Spleen (tissue), 11 donors: ENCODE data around the gene CNOT6. TPM values are rescaled to one million over a fixed set of nuclear protein-coding genes. Genes with fewer than 3 reads are reported as not detected.

Experiments
- DNase-seq: peaks from one replicate; pipeline ENCODE4 v3.0.0-alpha.2; 2020
- H3K27ac ChIP-seq, 8 donors: fragments of 200-600 bp; sonication (generic) in 7 of 8; 1 replicate in 4 of 8; 2 replicates in 4 of 8; pipeline versions ENCODE4 v1.5.0 to v1.8.0; 2016 to 2021; ENCODE audit warnings: inconsistent platforms in 4 of 8, mild to moderate bottlenecking in 4 of 8, moderate library complexity in 1 of 8
- H3K27me3 ChIP-seq, 7 donors: fragments of 200-600 bp; sonication (generic) in 6 of 7; replicated peaks in 1 of 7; 1 replicate in 4 of 7; 2 replicates in 3 of 7; pipeline versions ENCODE4 v1.5.0 to v1.8.0; 2016 to 2021; ENCODE audit warnings: inconsistent platforms in 3 of 7, mild to moderate bottlenecking in 1 of 7
- H3K36me3 ChIP-seq, 6 donors: fragments of 200-600 bp; sonication (generic) in 5 of 6; 1 replicate in 4 of 6; 2 replicates in 2 of 6; pipeline versions ENCODE4 v1.5.0 to v1.8.0; 2016 to 2021; ENCODE audit warnings: inconsistent platforms in 2 of 6
- H3K4me1 ChIP-seq, 6 donors: fragments of 200-600 bp; sonication (generic) in 5 of 6; 1 replicate in 3 of 6; 2 replicates in 3 of 6; pipeline versions ENCODE4 v1.5.0 to v1.8.0; 2016 to 2021; ENCODE audit warnings: inconsistent platforms in 3 of 6
- H3K4me3 ChIP-seq, 8 donors: fragments of 200-600 bp; sonication (generic) in 7 of 8; 1 replicate in 4 of 8; 2 replicates in 4 of 8; pipeline versions ENCODE4 v1.5.0 to v1.8.0; 2016 to 2021; ENCODE audit warnings: inconsistent platforms in 4 of 8, mild to moderate bottlenecking in 4 of 8, moderate library complexity in 2 of 8
- H3K9me3 ChIP-seq, 8 donors: fragments of 200-600 bp; sonication (generic) in 7 of 8; 1 replicate in 4 of 8; 2 replicates in 4 of 8; pipeline versions ENCODE4 v1.5.0 to v1.8.0; 2016 to 2021; ENCODE audit warnings: inconsistent platforms in 4 of 8
- POLR2A ChIP-seq, 3 donors: fragments of 450-650 bp; IDR thresholded peaks; one replicate each; pipeline ENCODE4 v1.5.1; 2017; ENCODE audit warnings: antibody characterized with exemption in 3 of 3, mild to moderate bottlenecking in 1 of 3
- POLR2AphosphoS5 ChIP-seq, 3 donors: sonication (generic); formaldehyde crosslinking; IDR thresholded peaks; one replicate each; pipeline ENCODE4 v1.5.1; 2017; ENCODE audit warnings: antibody characterized with exemption in 3 of 3
- WGBS, 5 donors: extraction: QIAGEN DNeasy Blood & Tissue Kit in 3 of 5; methylation state at CpG; one replicate each; pipeline versions ENCODE4 v1.1.5 to v1.1.7; 2013 to 2018; 5-methylcytosine and 5-hydroxymethylcytosine counted together
- intact Hi-C: fragments of 100-400 bp; cut with DNase I; formaldehyde crosslinking; loops from one replicate; pipeline ENCODE4 v1.15.0; 2023; ENCODE audit warnings: low total_unique reads
- polyA plus RNA-seq, 3 donors: library from polyadenylated mRNA; stranded (reverse); fragments of 200-250 nt; gene quantifications; one replicate each; pipeline ENCODE4 v1.2.1, GENCODE V29; 2013
- total RNA-seq, 7 donors: library from RNA; depleted of rRNA in 3 of 7; stranded (reverse); fragments of >200 nt in 3 of 7; fragmentation: NEBNext Ultra II Directional in 4 of 7; extraction: Animal tissue kit (Norgen Biotek cat#: 25700) in 4 of 7; gene quantifications; one replicate each; pipeline versions ENCODE4 v1.1.0 to v1.2.1, GENCODE V29; 2016 to 2021
- TF ChIP-seq, protein P1 (sequence below), 11 experiments: fragments of 200-600 bp in 7 of 11; fragments of 450-650 bp in 4 of 11; sonication (generic) in 4 of 11; IDR thresholded peaks in 8 of 11; conservative IDR thresholded peaks in 3 of 11; 1 replicate in 7 of 11; 2 replicates in 4 of 11; pipeline versions ENCODE4 v1.4.0 to v1.8.0; 2016 to 2021; ENCODE audit warnings: antibody characterized with exemption in 11 of 11, inconsistent platforms in 4 of 11, mild to moderate bottlenecking in 1 of 11
- donor health status: healthy with polysubstance abuse.
- donor health status: DM: no; HTN: no; CAD: no; lungs with moderate emphysema.
- donor health status: DM: no; HTN: no; CAD: no.
- donor health status: Bipolar disorder and iron deficiency.
- donor health status: healthy.
- donor health status: DM: no; HTN: no; CAD: no.
- donor health status: DM: yes; HTN: yes; CAD: no.

The CNOT6 gene
- total and polyA plus RNA-seq, 10 donors, result 5.5 to 26.5 (median 21.6) TPM

DNA sequence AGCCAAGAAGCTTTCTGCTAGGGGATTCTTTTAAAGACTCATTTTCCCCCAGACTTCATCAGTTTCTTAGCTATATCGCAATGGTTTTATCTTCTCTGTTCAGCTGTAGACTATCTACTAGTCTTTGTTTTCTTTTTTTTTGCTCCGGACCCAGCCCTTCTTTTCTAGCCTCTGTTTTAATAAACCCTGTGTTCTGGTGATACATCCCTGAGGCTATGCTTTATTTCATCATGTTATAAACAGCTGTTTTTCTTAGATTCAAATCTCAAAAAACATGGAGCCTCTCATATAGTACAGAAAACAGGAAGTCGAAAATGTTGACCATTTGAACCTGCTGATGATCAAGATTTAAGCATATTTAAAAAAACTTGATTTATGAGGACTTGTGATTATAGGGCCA is 59.4 kb downstream of the CNOT6 start:
- no peak for DNase-seq
- 93 to 98% (median 96%) methylated on average over 3 of the region's 3 CpGs for WGBS, 5 donors
- Histone ChIP-seq H3K27me3 (no peaks in the 10 kb centered on the region), H3K36me3 (peaks cover 0 to 90% (median 43%) of the 10 kb centered on the region in 6 donors), H3K9me3 (no peaks in the 10 kb centered on the region), H3K27ac (no peak overlapping the region), H3K4me1 (peaks cover 0 to 7% (median 0%) of the 10 kb centered on the region in 6 donors), H3K4me3 (no peak overlapping the region)
- intact Hi-C loops, result no loop called here
- no peak for TF ChIP-seq POLR2A (IDR thresholded peaks at IDR 0.05)
- TF ChIP-seq, protein P1, sequence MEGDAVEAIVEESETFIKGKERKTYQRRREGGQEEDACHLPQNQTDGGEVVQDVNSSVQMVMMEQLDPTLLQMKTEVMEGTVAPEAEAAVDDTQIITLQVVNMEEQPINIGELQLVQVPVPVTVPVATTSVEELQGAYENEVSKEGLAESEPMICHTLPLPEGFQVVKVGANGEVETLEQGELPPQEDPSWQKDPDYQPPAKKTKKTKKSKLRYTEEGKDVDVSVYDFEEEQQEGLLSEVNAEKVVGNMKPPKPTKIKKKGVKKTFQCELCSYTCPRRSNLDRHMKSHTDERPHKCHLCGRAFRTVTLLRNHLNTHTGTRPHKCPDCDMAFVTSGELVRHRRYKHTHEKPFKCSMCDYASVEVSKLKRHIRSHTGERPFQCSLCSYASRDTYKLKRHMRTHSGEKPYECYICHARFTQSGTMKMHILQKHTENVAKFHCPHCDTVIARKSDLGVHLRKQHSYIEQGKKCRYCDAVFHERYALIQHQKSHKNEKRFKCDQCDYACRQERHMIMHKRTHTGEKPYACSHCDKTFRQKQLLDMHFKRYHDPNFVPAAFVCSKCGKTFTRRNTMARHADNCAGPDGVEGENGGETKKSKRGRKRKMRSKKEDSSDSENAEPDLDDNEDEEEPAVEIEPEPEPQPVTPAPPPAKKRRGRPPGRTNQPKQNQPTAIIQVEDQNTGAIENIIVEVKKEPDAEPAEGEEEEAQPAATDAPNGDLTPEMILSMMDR (IDR thresholded peaks at IDR 0.05 in 8 of 11, conservative IDR thresholded peaks at IDR 0.05 in 3 of 11), result no peak
- no peak for TF ChIP-seq POLR2AphosphoS5 (IDR thresholded peaks at IDR 0.05)

DNA sequence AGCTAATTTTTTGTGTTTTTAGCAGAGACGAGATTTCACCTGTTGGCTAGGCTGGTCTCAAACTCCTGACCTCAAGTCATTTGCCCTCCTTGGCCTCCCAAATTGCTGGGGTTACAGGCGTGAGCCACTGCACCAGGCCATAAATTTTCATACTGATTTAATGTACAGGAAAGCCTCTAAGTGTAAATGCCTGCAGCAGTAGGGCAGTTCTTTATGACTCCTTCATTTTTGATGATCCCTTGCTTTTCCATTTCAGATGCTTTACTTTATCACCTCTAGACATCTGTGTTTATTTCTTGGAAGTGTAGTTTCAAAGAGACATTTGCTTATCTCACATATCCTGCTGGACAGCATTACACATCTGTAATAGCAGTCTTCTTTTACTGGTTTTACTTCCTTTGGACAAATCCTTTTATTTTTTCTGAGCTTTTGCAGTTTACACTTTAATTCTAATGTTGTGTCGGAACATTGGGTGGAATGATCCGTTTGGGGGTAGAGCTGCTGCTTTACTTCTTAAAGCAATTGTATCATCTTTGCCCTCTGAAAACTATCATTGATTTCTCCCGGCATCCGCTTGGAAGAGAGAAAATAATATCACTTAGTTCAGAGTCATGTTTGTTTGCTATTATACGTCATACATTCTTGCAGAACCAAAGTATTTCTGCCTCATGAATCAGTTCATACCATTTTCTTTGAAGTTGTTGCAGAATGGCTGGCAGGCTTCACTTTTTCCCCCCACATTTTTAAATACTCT is 61.2 kb downstream of the CNOT6 start:
- no peaks in the 10 kb centered on the region for H3K27me3 ChIP-seq
- no peak for DNase-seq
- H3K4me3 ChIP-seq, result no peak overlapping the region
- intact Hi-C loops, result no loop called here
- peaks cover 0 to 7% (median 0%) of the 10 kb centered on the region in 6 donors for H3K4me1 ChIP-seq
- TF ChIP-seq POLR2AphosphoS5 (IDR thresholded peaks at IDR 0.05) (no peak), POLR2A (IDR thresholded peaks at IDR 0.05) (no peak)
- TF ChIP-seq, protein P1 (IDR thresholded peaks at IDR 0.05 in 8 of 11, conservative IDR thresholded peaks at IDR 0.05 in 3 of 11), result no peak
- no peaks in the 10 kb centered on the region for H3K9me3 ChIP-seq
- H3K27ac ChIP-seq, result no peak overlapping the region
- 92 to 95% (median 93%) methylated on average over 7 of the region's 7 CpGs for WGBS, 5 donors
- H3K36me3 ChIP-seq, result peaks cover 0 to 78% (median 39%) of the 10 kb centered on the region in 6 donors

DNA sequence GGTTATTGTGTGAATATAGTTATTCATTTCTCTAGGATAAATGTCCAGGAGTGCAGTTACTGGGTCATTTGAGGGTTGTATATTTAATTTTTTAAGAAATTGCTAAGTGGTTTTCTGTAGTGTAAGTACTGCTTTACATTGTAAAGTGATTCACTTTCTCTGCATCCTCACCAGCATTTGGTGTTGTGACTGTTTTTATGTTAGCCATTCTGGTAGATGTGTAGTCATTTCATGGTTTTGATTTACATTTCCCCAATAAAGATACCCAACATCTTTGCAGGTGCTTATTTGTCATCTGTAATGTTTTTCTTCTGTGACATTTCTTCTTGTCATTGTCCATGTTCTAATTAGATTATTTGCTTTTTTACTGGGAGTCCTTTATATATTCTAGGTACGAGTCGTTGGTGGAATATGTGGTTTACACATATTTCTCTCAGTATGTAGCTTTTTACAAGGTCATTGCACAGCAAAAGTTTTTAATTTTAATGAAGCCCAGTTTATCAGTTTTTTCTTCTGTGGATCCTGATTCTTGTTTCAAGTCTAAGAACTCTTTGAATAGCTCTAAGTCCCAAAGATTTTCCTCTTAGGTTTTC is 63.1 kb downstream of the CNOT6 start:
- H3K27ac ChIP-seq, result no peak overlapping the region
- no peaks in the 10 kb centered on the region for H3K27me3 ChIP-seq
- no peak overlapping the region for H3K4me3 ChIP-seq
- H3K36me3 ChIP-seq, result peaks cover 0 to 70% (median 23%) of the 10 kb centered on the region in 6 donors
- WGBS, 5 donors, result 84 to 93% (median 89%) methylated on average over 2 of the region's 2 CpGs
- H3K9me3 ChIP-seq, result no peaks in the 10 kb centered on the region
- DNase-seq, result no peak
- intact Hi-C loops, result no loop called here
- H3K4me1 ChIP-seq, result peaks cover 0 to 7% (median 0%) of the 10 kb centered on the region in 6 donors
- TF ChIP-seq POLR2AphosphoS5 (IDR thresholded peaks at IDR 0.05), result no peak
- TF ChIP-seq POLR2A (IDR thresholded peaks at IDR 0.05), result no peak
- TF ChIP-seq, protein P1 (IDR thresholded peaks at IDR 0.05 in 8 of 11, conservative IDR thresholded peaks at IDR 0.05 in 3 of 11), result no peak

DNA sequence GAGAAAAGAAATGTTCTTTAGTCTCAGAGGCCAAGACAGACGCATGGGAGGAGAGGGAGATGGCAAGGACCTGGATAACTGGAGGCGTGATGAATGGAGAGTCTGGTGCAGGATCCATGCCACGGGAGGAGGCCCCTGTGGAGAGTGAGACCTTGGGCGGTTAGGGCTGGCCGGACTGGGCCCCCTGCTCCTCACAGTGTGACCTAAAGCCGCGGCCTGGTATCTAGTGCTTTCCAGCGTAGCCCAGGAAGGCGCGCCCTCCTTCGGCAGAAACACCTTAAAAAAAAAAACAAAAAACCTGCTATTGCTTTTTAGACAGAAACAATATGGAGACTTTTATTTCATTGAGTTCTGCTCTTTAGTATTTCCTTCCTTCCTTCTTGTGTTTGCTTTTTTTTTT is 64.1 kb downstream of the CNOT6 start:
- Histone ChIP-seq H3K36me3 (peaks cover 0 to 70% (median 20%) of the 10 kb centered on the region in 6 donors), H3K27ac (no peak overlapping the region), H3K4me1 (peaks cover 0 to 7% (median 0%) of the 10 kb centered on the region in 6 donors), H3K4me3 (no peak overlapping the region), H3K27me3 (no peaks in the 10 kb centered on the region), H3K9me3 (no peaks in the 10 kb centered on the region)
- intact Hi-C loops, result no loop called here
- TF ChIP-seq POLR2AphosphoS5 (IDR thresholded peaks at IDR 0.05) (no peak), POLR2A (IDR thresholded peaks at IDR 0.05) (no peak)
- TF ChIP-seq, protein P1 (IDR thresholded peaks at IDR 0.05 in 8 of 11, conservative IDR thresholded peaks at IDR 0.05 in 3 of 11), result no peak
- no peak for DNase-seq
- 77 to 94% (median 90%) methylated on average over 11 of the region's 11 CpGs for WGBS, 5 donors
